Choroid plexus epithelial cell (primary cell): ENCODE data around the gene DGKD.
"Not testable (repeated sequence)": the region's sequence is repeated elsewhere in the genome, so short reads cannot be mapped to it uniquely, and the experiment has no call there.

Experiments
- DNase-seq: peaks from one replicate; pipeline ENCODE4 v3.0.0-alpha.2; 2010; ENCODE audit warnings: low read depth
- H3K4me3 ChIP-seq: 2 replicates; pipeline ENCODE4 v1.5.1; 2011; ENCODE audit warnings: low read depth, mild to moderate bottlenecking, control low read depth, low read length, moderate library complexity
- TF ChIP-seq, protein P1 (sequence below): conservative IDR thresholded peaks from 2 replicates; pipeline ENCODE4 v1.5.1; 2011; ENCODE audit warnings: low read depth, mild to moderate bottlenecking, control low read depth, inconsistent platforms, low read length, moderate library complexity

The DGKD gene

DNA sequence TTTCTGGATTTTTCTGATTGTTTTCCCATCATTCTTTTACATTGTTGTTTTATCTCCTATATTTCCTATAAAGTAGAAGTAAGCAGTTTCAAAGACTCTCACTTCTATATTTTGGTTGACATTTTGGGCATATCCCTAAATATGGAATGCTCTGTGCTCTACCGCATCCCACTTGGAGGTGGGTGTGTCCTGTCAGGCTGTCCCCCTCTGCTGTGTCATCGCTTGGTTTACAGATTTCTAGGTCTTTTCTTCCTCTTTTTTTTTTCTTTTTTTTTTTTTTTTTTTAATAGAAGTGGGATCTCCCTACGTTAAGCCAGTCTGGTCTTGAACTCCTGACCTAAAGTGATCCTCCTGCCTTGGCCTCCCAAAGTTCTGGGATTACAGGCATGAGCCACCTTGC, 13.3 kb downstream of the DGKD start:
- TF ChIP-seq, protein P1, sequence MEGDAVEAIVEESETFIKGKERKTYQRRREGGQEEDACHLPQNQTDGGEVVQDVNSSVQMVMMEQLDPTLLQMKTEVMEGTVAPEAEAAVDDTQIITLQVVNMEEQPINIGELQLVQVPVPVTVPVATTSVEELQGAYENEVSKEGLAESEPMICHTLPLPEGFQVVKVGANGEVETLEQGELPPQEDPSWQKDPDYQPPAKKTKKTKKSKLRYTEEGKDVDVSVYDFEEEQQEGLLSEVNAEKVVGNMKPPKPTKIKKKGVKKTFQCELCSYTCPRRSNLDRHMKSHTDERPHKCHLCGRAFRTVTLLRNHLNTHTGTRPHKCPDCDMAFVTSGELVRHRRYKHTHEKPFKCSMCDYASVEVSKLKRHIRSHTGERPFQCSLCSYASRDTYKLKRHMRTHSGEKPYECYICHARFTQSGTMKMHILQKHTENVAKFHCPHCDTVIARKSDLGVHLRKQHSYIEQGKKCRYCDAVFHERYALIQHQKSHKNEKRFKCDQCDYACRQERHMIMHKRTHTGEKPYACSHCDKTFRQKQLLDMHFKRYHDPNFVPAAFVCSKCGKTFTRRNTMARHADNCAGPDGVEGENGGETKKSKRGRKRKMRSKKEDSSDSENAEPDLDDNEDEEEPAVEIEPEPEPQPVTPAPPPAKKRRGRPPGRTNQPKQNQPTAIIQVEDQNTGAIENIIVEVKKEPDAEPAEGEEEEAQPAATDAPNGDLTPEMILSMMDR, result no peak
- DNase-seq, result no peak

DNA sequence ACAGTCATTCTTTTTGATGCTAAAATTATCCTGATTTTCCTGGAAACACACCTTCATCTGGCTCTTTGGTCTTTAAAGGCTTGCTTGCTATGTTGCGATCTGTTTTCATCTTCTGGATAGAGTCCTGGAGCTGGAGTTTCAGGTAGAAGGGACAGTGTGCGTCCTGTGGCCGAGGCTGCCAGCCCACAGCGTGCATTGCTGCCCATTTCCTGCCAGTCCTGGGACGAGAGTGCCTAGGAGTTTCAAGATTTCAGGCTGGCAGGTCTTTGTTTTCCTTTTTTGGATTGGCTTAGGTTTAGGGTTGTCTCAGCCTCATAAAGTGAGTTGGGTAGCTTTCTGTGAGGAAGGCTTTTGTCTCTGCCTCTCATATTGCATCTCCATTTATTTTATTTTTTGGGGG, 14.5 kb downstream of the DGKD start:
- TF ChIP-seq, protein P1, result no peak
- no peak overlapping the region for H3K4me3 ChIP-seq
- no peak for DNase-seq

More for the DNA sequence above, 13.3 kb downstream of the DGKD start:
- no peak overlapping the region for H3K4me3 ChIP-seq

DNA sequence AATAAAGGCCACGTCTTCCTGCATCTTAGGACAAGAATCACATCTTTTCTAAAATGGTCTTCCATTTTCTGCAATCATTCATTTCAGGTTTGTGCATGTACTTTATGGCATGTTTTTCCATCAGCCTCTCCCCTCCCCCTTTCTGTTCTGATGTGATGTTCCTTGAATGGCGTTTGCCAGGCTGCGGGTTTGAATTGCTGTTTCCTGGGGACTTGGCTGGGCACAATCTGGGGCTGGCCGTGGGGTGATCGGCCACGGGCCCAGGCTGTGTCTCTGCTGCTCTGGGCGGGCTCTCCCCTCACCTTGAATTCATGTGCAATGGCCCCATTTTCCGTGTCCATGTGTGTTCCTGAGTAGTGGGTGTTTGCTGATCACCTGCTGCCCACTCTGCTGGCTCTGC, 15.2 kb downstream of the DGKD start:
- DNase-seq, result no peak
- H3K4me3 ChIP-seq, result no peak overlapping the region
- TF ChIP-seq, protein P1, result no peak

DNA sequence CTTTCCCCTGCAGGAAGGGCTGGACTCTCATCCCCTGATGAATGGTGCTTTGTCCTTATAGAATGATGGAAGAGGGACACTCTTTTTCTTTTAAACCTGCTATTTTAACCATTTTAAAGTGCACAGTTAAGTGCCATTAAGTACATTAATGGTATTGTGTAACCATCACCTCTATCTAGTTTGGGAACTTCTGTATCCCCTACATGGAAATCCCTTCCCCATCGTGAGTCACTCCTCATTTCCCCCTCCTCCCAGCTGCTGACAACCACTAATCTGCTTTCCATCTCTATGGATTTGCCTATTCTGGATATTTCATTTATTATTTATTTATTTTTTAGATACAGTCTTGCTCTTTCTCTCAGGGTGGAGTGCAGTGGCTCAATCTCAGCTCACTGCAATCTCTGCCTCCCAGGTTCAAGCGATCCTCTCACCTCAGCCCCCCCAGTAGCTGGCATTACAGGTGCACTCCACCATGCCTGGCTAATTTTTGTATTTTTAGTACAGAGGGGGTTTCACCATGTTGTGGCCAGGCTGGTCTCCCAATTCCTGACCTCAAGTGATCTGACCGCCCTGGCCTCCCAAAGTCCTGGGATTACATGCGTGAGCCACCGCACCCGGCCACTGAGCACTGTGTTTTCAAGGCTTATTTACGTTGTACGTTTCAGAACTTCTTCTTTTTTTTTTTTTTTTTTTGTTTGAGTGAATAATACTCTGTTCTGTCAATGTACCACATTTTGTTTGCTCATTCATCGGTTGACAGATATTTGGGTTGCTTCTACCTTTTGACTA, 15.8 kb downstream of the DGKD start:
- TF ChIP-seq, protein P1, result no peak
- H3K4me3 ChIP-seq, result no peak overlapping the region
- DNase-seq, result no peak

DNA sequence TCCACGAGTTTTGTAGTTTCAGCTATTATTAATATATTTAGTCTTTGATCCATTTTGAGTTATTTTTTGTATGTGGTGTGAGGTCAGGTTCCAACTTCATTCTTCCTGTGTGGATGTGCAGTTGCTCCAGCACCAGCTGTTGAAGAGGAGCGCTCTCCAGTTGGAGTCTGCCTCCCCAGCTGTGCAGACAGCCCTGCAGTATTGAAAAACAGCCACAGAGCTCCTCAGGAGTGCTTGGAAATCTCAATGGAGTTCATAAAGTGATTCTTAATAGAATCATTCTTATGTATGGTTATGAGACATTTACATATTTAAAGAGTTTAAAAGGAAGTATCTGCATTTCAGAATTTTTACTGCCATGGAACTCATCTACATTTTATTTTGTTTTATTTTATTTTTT, 17.3 kb downstream of the DGKD start:
- H3K4me3 ChIP-seq, result no peak overlapping the region
- TF ChIP-seq, protein P1, result no peak
- peak; percentile 47 for DNase-seq

DNA sequence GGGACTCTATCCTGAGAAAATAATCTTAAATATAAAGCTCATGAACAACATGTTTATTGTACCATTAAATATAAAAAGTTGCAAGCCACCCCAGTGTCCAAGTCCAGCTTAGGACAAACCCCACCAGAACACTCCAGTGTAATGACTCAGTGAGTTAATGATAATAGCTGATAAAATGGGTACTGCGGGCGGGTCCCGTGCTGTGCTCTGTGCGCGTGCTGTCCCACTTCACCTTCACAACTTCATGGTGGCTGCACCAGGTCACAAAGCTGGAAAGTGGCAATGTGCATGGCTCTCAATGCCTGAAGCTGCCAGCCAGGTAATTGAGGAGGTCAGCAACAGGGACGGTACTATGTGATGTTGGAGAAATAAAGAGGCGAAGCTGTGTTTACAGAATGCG, 18.6 kb downstream of the DGKD start:
- TF ChIP-seq, protein P1, result no peak
- no peak for DNase-seq
- H3K4me3 ChIP-seq, result no peak overlapping the region

DNA sequence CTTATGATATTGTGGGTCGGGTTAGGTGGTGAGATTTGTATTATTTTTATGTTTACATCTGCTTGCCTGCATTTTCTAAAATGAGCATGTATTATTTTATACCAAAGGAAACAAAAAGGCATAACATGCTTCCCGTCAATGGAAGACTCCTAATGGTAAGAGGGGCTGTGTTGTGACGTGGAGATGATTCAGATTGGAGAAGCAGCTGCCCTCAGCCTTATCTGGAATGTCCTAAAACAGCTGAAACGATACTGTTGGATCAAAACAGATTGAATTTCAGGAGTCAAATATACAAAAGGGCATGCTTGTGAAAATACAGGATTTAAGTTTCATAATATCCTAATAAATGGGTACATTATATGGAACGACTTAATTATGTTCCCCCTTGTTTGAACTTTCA, 19.0 kb downstream of the DGKD start:
- peak; percentile 90 for DNase-seq
- H3K4me3 ChIP-seq, result no peak overlapping the region
- TF ChIP-seq, protein P1, result no peak

DNA sequence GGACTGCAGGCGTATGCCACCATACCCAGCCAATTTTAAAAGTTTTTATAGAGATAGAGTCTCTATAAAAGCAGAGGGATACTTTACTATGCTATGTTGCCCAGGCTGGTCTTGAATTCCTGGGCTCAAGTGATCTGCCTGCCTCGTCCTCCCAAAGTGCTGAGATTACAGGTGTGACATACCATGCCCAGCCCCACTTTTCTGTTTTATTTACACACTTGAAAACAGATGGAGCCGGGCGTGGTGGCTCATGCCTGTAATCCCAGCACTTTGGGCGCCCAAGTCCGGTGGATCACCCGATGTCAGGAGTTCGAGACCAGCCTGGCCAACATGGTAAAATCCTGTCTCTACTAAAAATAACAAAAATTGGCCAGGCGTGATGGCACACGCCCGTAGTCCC, 20.5 kb downstream of the DGKD start:
- H3K4me3 ChIP-seq, DNase-seq: not testable (repeated sequence)
